ENCODE data around the gene RNU1-4. TPM values are rescaled to one million over a fixed set of nuclear protein-coding genes. Genes with fewer than 3 reads are reported as not detected.
A peak's percentile ranks its signal among the peaks of the same experiment; 100 is the strongest.
"Not testable (repeated sequence)": the region's sequence is repeated elsewhere in the genome, so short reads cannot be mapped to it uniquely, and the experiment has no call there.

RNU1-4 gene
- 1,000 to 10,000 TPM in 1 of 2 experiments, 100 to 1,000 TPM in 1; 922 to 3,744 TPM for total RNA-seq

DNA sequence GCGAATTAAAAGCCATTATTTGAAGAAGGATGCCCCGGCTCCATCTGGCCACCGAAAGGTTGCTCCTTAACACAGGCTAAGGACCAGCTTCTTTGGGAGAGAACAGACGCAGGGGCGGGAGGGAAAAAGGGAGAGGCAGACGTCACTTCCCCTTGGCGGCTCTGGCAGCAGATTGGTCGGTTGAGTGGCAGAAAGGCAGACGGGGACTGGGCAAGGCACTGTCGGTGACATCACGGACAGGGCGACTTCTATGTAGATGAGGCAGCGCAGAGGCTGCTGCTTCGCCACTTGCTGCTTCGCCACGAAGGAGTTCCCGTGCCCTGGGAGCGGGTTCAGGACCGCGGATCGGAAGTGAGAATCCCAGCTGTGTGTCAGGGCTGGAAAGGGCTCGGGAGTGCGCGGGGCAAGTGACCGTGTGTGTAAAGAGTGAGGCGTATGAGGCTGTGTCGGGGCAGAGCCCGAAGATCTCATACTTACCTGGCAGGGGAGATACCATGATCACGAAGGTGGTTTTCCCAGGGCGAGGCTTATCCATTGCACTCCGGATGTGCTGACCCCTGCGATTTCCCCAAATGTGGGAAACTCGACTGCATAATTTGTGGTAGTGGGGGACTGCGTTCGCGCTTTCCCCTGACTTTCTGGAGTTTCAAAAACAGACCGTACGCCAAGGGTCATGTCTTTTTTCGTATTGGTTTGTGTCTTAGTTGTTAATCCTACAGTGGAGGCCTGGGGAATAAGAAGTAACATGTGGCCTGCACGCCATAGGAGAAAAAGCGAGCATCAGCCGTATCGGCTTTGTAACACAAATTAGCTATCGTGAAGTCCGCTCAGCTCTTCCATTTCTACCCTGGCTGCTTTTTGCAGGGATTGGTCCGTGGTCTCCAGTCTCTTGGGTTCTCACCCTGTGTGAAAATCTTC lies at the start of gene RNU1-4:
TSS of gene RNU1-4 (plus strand) at position 470 of the 918 bp plus-strand sequence.
- H3K27ac Mint-ChIP-seq; H3K4me3 Mint-ChIP-seq; DNase-seq; H3K27me3 Mint-ChIP-seq; H3K36me3 Mint-ChIP-seq; CTCF ChIA-PET; H3K9me3 Mint-ChIP-seq (ENCODE audit: low read depth); H3K4me1 Mint-ChIP-seq: not testable (repeated sequence)
- ATAC-seq: peak; percentile 98

- H3K4me1 Mint-ChIP-seq; H3K36me3 Mint-ChIP-seq; H3K27ac Mint-ChIP-seq; DNase-seq; H3K4me3 Mint-ChIP-seq; ATAC-seq; H3K27me3 Mint-ChIP-seq; H3K9me3 Mint-ChIP-seq (ENCODE audit: low read depth): not testable (repeated sequence)
- CTCF ChIA-PET: interaction anchor here (1.7 kb wide), 1 partner anchor 36 kb away, joined by 4 read pairs; no protein-coding TSS in a partner anchor
Measured at GRCh38 chr1:16690971-16691682, 49.2 kb upstream of the RNU1-4 start.

DNA sequence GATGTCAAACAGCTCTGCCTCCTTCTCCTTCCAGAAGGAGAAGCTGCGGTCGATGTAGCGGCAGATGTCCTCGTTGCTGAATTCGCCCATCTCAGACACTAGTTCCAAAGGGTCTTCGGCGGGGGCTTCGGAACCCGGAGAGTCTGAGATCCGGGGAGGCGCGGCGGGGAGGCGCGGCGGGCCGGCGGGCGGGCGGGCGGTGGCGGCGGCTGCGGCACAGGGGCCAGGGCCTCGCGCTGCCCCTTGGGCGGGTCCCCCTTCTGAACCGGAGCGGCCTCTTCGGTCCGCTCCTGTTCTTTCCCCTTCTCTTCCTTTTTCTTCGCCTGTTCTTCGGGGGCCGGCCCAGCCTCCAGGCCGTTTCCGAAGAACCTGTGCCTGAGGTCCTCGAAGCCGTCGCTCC lies 48.0 kb upstream of the RNU1-4 start:
- not testable (repeated sequence) for H3K4me3 Mint-ChIP-seq; ATAC-seq; H3K36me3 Mint-ChIP-seq; DNase-seq; H3K4me1 Mint-ChIP-seq; H3K27me3 Mint-ChIP-seq; H3K27ac Mint-ChIP-seq; H3K9me3 Mint-ChIP-seq (ENCODE audit: low read depth)
- CTCF ChIA-PET: interaction anchor here (1.7 to 1.9 kb wide), 2 partner anchors 13 to 35 kb away, joined by 4 read pairs; no protein-coding TSS in a partner anchor

GRCh38 chr1:16692717-16693448 lies 47.4 kb upstream of the RNU1-4 start:
- CTCF ChIA-PET: interaction anchor here (1.2 to 1.9 kb wide), 5 partner anchors 11 to 93 kb away, joined by 3 to 4 read pairs (median 3); no protein-coding TSS in a partner anchor
- not testable (repeated sequence) for H3K4me1 Mint-ChIP-seq

DNA sequence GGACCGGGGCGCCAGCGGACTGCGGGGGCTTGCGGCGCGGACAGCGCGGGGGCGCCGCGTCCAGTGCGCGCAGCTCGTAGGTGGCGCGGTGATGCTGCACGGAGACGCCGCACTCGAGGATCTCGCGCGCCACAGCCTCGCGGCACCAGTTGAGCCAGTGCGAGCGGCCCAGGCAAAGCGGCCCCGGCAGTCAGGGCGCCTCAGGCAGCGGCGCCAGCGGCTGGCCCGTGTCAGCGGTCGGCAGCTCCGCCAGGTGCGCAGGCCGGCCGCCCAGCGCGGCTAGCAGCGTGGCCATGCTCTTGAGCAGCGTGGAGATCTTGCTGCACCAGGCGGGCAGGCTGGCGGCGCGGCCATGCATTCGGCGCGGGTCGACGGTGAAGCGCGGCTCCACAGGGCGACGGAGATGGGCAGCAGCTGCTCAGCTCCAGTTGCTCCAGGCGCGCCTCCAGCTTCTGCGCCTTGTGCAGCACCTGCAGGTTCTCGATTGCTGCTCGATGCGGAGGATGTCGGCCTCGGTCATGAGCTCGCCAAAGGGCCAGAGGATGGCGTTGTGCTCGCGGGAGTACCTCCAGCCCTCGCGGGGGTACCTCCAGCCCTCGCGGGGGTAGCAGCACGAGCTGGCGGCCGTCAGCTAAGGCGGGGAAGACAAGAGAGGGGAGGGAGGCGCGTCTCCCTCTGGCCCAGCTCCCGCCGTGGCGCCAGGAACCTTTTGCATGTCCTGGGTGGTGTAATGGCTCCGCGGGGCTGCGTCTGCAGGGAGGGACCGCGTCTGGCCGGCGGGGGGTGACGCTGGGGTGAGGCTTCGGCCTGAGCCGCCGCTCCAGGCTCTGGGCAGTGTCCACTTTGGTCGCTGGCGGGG lies 46.6 kb upstream of the RNU1-4 start:
- not testable (repeated sequence) for H3K4me1 Mint-ChIP-seq; H3K4me3 Mint-ChIP-seq; ATAC-seq; DNase-seq; H3K27ac Mint-ChIP-seq; H3K9me3 Mint-ChIP-seq (ENCODE audit: low read depth); H3K27me3 Mint-ChIP-seq; H3K36me3 Mint-ChIP-seq
- CTCF ChIA-PET: interaction anchor here (0.8 to 1.9 kb wide), 7 partner anchors 11 to 94 kb away, joined by 3 to 4 read pairs (median 3); no protein-coding TSS in a partner anchor

More at GRCh38 chr1:16692717-16693448, 47.4 kb upstream of the RNU1-4 start:
- H3K4me3 Mint-ChIP-seq; H3K27ac Mint-ChIP-seq; H3K27me3 Mint-ChIP-seq; DNase-seq; ATAC-seq; H3K9me3 Mint-ChIP-seq (ENCODE audit: low read depth); H3K36me3 Mint-ChIP-seq: not testable (repeated sequence)

DNA sequence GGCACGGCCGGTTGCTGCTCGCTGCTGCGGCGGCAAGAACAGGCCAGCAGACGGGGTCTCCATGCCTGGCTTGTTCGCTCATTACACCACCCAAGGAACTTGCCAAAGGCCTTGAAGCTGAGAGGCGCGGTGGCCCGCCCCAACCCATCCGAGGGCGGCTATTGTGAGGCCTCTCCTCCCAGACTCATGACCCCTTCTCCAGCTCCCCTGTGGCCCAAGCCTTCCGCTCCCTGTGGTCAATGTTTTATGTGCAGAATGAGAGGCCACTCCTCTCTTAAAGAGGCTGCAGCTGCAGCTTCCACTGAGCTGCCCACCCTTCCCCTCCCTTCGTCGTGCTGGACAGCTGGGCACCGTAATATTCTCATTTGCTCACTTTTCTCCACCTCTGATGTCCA lies 46.0 kb upstream of the RNU1-4 start:
- not testable (repeated sequence) for H3K9me3 Mint-ChIP-seq (ENCODE audit: low read depth); H3K4me1 Mint-ChIP-seq; H3K27me3 Mint-ChIP-seq; H3K4me3 Mint-ChIP-seq; DNase-seq; ATAC-seq; H3K36me3 Mint-ChIP-seq; H3K27ac Mint-ChIP-seq
- CTCF ChIA-PET: interaction anchor here (0.8 to 1.9 kb wide), 5 partner anchors 10 to 94 kb away, joined by 3 to 4 read pairs (median 4); no protein-coding TSS in a partner anchor

GRCh38 chr1:16696507-16697150 lies 43.7 kb upstream of the RNU1-4 start:
- not testable (repeated sequence) for H3K4me3 Mint-ChIP-seq; H3K27me3 Mint-ChIP-seq; H3K4me1 Mint-ChIP-seq; H3K9me3 Mint-ChIP-seq (ENCODE audit: low read depth); H3K36me3 Mint-ChIP-seq; H3K27ac Mint-ChIP-seq; ATAC-seq; DNase-seq
- CTCF ChIA-PET: interaction anchor here (1.0 to 6.8 kb wide), 2 partner anchors 9 to 13 kb away, joined by 3 to 45 read pairs; no protein-coding TSS in a partner anchor

DNA sequence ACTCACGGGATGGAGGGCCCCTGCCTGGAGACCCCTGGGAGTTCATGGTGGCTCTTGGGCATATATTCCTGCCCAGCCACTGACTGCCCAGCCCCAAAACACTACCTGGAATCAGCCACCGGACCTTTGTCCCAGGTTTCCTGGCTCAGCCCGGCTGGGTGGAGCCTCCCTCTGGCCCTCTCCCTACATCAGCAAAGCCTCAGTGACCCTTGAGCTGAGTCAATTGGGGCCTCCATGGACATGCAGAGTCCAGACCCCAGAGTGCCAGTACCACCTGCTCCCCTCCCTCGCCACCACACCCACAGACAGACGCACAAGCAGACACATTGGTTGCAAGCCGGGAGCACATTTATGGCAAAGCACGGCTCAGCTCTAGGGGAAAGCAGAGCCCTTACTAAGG lies 43.2 kb upstream of the RNU1-4 start:
- H3K27me3 Mint-ChIP-seq, H3K36me3 Mint-ChIP-seq, H3K4me1 Mint-ChIP-seq: not testable (repeated sequence)

GRCh38 chr1:16699440-16699839 lies 40.9 kb upstream of the RNU1-4 start:
- not testable (repeated sequence) for H3K36me3 Mint-ChIP-seq; ATAC-seq; H3K4me3 Mint-ChIP-seq; H3K27me3 Mint-ChIP-seq; H3K4me1 Mint-ChIP-seq; H3K27ac Mint-ChIP-seq; DNase-seq; H3K9me3 Mint-ChIP-seq (ENCODE audit: low read depth)
- CTCF ChIA-PET: interaction anchor here (1.3 to 6.8 kb wide), 4 partner anchors 10 to 55 kb away, joined by 3 to 45 read pairs (median 6); no protein-coding TSS in a partner anchor

More for the DNA sequence above, 43.2 kb upstream of the RNU1-4 start:
- H3K27ac Mint-ChIP-seq; DNase-seq; H3K4me3 Mint-ChIP-seq; ATAC-seq; H3K9me3 Mint-ChIP-seq (ENCODE audit: low read depth): not testable (repeated sequence)
- CTCF ChIA-PET: interaction anchor here (6.8 kb wide), 1 partner anchor 12 kb away, joined by 45 read pairs; no protein-coding TSS in a partner anchor

DNA sequence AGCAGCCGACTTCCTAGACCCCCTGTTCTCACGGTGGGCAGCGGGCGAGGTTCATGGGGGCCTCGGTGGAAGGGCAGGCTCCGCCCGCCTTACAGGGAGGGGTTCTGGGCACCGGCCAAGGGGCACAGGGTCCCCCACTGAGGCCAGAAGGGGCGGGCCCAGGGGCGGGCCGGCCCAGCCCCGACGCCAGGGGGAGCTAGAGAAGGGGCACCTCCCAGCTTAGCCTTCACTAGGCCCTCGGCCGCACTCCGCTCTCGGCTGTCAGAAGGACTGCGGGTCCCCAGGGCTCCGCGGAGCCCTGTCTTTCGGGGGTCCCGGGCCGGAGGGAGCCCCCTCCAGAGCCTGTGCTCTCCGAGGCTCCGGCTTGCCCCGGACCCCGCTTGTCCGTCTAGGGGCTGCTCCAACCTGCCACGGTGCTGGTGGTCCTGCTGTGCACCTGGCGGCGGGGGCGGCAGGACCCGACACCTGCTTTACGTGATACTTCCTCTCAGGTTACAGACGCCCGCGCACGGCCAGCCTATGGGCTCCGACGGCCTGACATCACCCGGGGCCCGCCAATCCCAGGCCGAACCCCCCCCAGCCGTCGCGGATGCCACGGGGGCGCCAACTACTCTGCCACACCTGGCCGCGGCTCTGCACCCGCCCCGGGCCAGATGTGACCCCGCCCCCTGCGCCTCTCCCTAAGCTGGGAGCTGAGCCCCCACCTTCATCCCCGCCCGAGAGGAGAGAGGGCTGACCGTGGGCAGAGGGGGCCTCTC lies 40.0 kb upstream of the RNU1-4 start:
- not testable (repeated sequence) for H3K27me3 Mint-ChIP-seq; H3K27ac Mint-ChIP-seq; DNase-seq; H3K9me3 Mint-ChIP-seq (ENCODE audit: low read depth); ATAC-seq; H3K36me3 Mint-ChIP-seq; H3K4me3 Mint-ChIP-seq; H3K4me1 Mint-ChIP-seq
- CTCF ChIA-PET: interaction anchor here (1.7 to 6.8 kb wide), 3 partner anchors 9 to 17 kb away, joined by 4 to 45 read pairs (median 7); no protein-coding TSS in a partner anchor

- H3K27me3 Mint-ChIP-seq; H3K4me1 Mint-ChIP-seq; H3K4me3 Mint-ChIP-seq; H3K9me3 Mint-ChIP-seq (ENCODE audit: low read depth); H3K36me3 Mint-ChIP-seq; DNase-seq; H3K27ac Mint-ChIP-seq; ATAC-seq: not testable (repeated sequence)
- CTCF ChIA-PET: interaction anchor here (1.2 to 6.8 kb wide), 2 partner anchors 8 to 86 kb away, joined by 3 to 45 read pairs; no protein-coding TSS in a partner anchor
Measured at GRCh38 chr1:16701189-16701588, 39.1 kb upstream of the RNU1-4 start.

Measured in activated CD8-positive, alpha-beta memory T cell treated with anti-CD3 and anti-CD28 coated beads, Interleukin-2, amount 10 ng/mL, durations not matched to agents 7 days and 5 days (primary cell).